Inflammatory macrophage treated with lipopolysaccharide for 4 hours (primary cell): Measurements from ENCODE around the gene KRTAP12-2.
"Not testable (repeated sequence)": the region's sequence is repeated elsewhere in the genome, so short reads cannot be mapped to it uniquely, and the experiment has no call there.

Experiments used
- DNase-seq: peaks from one replicate; pipeline ENCODE4 v3.0.0-alpha.2; 2020

The KRTAP12-2 gene

DNA sequence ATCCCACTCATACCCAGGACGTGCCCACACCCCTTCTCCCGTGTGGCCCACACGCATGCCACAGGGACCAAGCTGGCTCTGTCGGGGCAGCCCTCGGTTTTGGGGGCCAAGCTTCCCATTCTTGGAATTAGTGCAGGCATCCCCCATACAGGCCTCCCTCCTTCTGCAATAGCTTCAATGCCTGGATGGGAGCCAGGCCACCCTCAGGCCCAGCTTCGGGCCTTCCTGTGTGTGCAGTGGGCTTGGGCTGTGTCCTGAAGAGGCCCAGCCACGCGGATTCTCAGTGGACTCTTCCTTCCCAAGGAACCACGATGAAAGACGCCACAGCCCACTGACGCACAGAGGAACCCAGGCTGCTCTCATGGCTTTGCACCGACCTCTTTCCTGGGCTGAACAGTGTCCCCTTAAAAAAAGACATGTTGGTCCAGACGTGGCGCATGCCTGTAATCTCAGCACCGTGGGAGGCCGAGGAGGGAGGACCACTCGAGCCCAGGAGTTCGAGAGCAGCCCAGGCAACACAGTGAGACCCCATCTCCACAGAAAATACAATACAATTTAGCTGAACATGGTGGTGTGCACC, 17.1 kb downstream of the KRTAP12-2 start:
- no peak for DNase-seq

DNA sequence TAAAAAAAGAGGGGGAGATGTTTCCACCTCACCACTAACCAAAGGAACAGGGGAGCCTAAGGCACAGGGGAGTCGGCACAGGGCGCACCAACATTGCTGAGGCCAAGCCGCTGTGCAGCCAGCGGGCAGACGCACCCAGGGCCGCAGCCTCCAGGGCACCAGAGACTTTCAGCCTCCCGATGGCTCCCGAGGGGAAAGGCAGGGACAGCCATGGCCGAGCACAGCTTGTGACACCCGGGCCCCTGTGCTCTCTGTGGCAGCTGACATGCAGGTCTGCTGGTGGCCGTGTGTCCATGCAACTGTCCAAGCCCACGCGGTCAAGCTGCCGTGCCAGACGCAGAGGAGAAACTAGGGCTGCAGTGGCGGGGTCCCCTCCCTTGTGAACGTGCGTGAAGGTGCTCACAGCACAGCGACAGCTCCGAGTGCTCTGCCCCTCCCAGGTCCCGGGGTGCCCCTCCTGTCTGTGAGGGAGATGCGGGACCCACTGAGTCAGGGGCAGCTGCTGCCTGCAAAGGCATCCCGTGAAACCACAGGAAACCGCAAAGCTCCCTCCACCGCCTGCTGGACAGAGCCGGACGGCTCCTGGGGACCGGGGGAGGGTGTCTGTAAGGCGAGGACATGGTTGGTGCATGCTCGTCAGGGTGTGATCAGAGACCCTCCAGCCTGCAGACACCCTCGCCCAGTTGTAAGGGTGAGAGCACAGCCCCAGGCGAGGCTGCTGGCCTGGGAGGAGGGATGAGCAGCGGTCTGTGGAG, 18.0 kb downstream of the KRTAP12-2 start:
- no peak for DNase-seq

DNA sequence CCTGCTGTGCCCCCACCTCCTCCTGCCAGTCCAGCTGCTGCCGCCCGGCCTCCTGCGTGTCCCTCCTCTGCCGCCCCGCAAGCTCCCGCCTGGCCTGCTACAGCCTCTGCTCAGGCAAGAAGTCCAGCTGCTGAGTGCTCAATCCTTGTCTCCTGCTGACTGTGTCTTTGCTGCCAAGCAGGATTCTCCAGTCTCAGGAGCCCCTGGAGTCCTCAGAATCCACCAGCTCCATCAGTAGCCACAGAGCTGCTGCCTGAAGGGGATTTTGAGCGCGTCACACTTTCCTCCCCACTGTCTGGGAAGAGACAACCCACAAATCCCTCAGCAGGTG, 19.5 kb downstream of the KRTAP12-2 start:
- DNase-seq: no peak

DNA sequence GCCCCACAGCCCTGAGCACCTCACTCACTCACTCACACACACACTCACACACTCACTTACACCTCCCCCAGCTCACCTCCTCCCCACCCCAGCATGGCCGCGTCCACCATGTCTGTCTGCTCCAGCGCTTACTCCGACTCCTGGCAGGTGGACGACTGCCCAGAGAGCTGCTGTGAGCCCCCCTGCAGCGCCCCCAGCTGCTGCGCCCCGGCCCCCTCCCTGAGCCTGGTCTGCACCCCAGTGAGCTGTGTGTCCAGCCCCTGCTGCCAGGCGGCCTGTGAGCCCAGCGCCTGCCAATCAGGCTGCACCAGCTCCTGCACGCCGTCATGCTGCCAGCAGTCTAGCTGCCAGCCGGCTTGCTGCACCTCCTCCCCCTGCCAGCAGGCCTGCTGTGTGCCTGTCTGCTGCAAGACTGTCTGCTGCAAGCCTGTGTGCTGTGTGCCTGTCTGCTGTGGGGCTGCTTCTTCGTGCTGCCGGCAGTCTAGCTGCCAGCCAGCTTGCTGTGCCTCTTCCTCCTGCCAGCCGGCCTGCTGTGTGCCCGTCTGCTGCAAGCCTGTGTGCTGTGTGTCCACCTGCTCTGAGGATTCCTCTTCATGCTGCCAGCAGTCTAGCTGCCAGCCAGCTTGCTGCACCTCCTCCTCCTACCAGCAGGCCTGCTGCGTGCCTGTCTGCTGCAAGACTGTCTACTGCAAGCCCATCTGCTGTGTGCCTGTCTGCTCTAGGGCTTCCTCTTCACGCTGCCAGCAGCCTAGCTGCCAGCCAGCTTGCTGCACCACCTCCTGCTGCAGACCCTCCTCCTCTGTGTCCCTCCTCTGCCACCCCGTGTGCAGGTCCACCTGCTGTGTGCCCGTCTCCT, 20.1 kb downstream of the KRTAP12-2 start, which contains the start of gene KRTAP10-11:
Gene KRTAP10-11, plus strand, starts transcription at position 49 of the 856 bp plus-strand sequence. Its CDS starts 45 bp downstream, at position 94.
- DNase-seq: not testable (repeated sequence)

DNA sequence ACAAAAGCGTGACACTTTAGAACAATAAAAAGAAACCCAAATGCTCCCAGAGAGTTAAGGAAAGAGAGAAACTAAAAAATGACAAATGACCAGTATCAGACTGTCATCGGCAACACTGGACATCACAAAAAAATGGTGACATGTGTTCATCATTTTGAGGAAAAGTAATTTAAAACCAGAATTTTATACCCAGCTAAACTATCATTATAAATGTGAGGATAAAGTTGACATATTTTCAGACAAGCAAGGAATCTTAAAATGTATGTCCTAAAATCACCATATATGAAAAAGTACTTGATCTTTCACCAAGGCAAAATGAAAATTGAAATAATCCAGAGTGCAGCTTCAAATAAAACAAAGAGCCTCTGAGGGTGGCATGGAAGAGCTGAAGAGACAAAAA, 21.8 kb downstream of the KRTAP12-2 start:
- DNase-seq: no peak

DNA sequence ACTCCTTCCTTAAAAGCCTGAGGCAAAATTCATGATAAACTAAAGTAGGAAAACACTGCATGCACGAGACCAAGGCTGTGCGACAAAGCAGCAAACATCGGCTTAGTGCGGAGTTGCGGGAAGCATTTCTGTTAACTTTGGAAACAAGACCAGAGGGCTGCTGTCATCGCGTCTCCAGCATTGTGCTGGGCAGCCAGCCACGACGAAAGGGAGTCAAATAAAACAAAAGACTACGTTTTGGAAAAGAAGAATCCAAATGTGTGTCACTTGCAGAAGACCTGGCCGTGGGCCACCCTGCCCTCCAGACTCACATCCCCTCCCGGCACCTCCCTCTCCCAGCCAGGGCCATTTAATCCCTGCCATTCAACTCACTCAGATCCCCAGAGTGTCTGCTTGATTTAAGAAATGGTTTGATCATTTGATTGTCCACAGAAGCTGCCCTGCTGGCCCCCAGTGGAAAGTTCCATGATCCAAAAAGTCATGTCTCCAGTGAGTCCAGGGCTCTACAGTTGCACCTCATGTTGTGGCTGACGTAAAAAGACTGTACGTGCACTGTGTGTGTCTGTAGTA, 22.9 kb downstream of the KRTAP12-2 start:
- DNase-seq: no peak

DNA sequence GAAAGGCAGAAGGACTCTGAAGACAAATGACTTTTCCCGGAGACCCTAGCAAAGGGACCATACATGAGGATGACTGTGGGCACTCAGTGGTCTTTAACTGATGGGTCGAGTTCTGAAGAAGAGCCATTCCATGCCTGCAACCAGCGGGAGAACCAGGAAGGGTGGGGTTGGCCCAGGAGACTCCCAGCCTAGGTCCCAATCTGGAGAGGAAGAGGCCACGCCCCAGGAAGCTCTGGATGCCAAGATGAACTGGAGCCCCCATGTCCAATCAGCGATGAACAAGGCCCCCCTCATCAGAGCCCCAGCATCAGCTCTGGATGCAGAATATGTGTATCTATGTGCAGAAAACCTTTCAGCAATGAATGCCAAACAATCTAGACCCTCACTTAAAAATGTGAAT, 26.0 kb downstream of the KRTAP12-2 start:
- no peak for DNase-seq

DNA sequence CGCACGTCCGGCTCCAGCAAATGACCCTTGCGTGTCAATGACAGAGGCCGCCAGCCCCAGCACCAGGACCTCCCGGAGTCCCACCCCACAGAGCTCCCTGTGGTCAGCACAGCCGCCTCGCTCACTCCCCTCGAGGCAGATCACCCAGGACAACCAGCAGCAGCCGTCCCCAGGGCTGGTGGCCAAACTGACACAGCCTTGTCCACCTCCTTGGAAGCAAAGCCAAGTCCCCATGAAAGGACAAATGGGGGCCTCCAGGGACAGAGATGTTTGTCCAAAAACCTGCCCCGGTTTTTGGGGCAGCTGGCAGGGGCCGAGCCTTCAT, 27.4 kb downstream of the KRTAP12-2 start:
- DNase-seq: no peak

DNA sequence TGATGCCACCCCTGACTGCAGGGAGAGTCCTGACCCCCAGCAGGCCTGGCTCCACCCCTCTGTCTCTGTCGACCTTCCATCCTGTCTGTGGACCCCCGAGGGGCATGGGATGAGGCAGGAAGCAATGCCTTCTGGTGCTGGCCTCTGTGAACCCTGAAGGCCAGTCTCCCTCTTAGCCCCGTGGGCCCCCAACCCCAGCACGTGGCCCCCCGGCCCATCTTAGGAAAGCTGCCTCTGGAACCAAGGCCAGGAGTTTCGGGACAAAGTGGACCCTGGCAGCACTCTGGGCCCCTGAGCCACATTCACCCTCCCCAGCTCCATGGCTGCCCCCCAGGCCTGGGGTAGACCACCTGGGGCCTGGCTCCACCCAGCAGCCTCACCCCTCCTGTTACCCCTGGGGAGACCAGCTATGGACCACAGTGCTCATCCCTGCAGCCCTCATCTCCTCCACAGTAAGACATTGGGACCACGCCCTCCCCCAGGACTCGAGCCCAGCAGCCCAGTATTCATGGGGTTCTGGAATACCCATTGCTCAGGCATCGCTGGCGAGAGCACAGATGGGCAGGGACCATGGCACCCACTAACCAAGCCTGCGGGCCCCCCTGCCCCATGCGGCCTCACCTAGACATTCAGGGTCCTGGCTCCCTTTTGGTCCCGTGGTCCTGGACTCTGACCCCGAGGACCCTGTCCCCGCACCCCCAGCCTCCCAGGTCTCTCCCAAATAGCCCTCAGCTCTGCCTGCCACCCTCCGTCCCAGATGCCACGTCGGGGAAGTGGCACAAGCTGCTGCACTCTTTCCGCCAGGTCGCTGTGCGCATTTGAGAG, 28.0 kb downstream of the KRTAP12-2 start:
- DNase-seq: not testable (repeated sequence)

DNA sequence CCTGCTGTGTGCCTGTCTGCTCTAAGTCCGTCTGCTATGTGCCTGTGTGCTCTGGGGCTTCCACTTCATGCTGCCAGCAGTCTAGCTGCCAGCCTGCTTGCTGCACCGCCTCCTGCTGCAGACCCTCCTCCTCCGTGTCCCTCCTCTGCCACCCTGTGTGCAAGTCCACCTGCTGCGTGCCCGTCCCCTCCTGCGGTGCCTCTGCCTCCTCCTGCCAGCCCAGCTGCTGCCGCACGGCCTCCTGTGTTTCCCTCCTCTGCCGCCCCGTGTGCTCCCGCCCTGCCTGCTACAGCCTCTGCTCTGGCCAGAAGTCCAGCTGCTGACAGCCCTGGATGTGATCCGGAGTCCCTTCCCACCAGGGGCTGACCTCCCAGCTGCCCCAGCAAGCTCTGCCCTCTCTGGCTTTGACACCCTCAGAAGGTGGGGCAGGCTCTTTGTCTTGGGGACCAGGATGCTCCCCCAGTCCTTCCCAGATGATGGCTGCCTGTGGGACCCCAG, 28.8 kb downstream of the KRTAP12-2 start:
- DNase-seq: not testable (repeated sequence)

DNA sequence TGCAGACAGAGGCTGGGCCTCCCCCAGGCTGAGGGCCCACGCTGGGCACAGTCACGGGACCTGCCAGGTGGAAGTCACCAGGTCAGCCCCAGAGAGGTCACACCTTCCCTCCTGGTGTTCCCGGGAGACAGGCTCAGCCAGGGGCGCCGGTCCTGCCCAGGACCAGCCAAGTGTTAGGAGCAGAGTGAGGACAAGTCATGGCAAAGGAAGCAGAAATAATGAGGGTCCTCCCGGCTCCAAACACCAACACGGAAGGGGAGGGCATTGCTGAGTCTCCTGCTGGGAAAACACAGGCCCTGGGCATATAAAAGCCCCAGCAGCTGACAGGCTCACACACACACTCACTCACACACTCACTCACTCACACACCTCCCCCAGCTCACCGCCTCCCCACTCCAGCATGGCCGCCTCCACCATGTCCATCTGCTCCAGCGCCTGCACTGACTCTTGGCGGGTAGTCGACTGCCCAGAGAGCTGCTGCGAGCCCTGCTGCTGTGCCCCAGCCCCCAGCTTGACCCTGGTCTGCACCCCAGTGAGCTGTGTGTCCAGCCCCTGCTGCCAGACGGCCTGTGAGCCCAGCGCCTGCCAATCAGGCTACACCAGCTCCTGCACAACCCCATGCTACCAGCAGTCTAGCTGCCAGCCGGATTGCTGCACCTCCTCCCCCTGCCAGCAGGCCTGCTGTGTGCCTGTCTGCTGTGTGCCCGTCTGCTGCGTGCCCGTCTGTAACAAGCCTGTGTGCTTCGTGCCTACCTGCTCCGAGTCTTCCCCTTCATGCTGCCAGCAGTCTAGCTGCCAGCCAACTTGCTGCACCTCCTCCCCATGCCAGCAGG, 29.5 kb downstream of the KRTAP12-2 start, which contains the start of gene KRTAP10-10:
Gene KRTAP10-10, plus strand, starts transcription at position 339 of the 833 bp plus-strand sequence. Its CDS starts 62 bp downstream, at position 401.
- no peak for DNase-seq

DNA sequence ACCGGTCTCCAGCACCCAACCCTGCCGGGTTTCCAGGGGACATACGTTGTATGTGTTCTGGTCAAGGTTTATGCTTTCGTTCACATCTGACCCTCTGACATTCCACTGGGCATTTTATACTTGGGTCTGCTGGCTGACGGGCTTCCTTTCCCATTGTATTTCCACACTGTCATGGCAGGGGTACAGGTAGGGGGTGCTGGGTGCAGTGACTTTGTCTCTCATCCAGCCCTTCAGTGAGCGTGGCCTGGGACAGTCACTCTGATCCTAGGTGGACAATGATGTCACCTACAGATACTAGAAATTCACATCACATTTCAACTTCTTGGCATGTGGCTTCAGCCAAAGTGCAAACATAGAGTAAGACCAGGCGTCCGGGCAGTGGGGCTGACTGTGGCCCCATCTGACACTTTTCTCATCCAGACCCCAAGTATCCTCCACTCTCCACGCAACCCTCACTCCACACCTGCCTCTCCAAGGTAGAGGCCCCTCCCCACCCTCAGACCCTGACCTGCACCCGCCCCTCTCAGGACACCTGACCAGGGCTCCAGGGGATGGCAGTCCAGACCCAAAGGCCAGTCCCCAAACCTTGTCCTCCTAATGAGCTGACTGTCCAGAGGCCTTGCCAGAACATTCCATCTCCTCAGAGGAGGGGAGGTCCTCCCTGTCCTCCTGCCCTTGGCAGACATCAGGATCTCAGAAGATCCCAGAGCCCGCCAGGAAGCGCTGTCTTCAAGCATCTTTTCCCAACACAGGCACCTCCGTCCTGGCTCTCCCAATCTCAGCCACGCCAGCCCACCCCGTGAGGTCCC, 30.3 kb downstream of the KRTAP12-2 start:
- no peak for DNase-seq

DNA sequence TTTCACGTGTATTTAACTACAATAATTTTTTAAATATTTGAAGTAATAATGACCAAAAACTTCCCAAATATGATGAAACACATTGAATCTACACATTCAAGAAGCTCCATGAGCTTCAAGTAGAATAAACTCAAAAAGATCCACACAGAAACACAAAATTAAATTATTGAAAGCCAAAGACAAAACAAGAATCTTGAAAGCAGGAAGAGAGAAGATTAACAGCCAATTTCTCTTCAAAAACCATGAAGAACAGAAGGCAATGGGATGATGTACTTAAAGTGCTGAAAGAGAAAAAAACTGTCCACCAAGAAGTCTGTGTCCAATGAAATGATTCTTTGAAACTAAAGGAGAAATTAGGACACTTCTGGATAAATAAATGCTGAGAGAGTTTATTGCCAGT, 34.7 kb downstream of the KRTAP12-2 start:
- DNase-seq: no peak

DNA sequence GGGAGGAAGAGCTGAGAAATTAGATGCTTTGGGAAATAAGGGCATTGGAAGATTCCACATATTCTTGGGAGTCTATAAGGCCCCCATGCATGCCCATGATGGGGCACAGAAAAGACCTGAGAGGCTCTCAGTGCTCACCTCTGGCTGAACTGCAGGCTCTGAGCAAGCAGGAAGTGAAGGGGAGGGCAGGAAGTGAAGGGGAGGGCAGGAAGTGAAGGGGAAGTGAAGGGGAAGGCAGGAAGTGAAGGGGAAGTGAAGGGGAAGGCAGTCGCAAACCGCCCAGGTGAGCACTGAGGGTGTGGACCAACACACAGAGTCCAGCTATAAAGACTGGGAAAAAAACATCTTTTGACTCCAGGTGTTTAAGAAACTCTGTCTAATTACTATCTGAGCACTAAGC, 36.3 kb downstream of the KRTAP12-2 start:
- no peak for DNase-seq

DNA sequence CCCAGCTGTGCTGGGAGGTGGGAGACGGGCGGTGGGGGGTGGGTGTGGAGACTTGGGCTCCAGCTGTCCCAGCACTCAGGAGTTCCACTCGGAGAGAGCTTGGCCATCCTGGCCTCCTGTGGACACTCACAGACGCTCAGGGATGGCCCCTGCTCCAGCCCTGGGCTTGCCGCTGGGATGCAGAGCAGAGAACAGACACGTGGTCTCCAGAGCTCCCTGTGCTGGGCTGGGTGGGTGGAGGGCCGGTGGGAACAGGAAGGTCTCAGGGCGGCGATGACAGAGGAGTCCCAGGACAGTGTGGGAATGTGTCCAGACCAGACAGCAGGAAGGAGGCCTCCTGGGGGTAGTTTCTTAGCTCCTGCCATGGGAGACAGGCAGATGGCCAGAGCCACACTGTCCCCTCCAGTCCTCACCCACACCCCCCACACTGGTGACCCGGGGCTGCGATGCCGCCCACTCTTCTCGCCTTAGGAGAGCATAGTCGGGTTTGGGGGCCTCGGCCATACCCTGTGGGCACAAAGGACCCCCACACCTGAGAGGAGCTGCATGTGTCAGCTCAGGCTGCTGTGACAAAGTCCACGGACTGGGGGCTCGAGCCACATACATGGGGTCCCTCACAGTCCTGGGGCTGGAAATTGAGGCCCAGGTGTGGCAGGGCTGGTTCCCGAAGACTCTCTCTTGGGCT, 37.9 kb downstream of the KRTAP12-2 start:
- DNase-seq: no peak

DNA sequence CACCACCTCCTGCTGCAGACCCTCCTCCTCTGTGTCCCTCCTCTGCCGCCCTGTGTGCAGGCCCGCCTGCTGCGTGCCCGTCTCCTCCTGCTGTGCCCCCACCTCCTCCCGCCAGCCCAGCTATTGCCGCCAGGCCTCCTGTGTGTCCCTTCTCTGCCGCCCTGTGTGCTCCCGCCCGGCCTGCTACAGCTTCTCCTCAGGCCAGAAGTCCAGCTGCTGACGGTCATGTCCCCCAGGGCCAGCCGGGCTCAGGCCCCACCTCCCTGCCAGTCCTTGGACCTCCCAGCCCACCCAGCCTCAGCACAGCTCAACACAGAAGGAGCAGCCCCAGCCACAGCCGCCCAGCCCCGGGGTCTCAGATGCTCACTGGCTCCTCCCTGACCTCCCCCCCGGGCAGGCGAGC, 38.9 kb downstream of the KRTAP12-2 start:
- not testable (repeated sequence) for DNase-seq

DNA sequence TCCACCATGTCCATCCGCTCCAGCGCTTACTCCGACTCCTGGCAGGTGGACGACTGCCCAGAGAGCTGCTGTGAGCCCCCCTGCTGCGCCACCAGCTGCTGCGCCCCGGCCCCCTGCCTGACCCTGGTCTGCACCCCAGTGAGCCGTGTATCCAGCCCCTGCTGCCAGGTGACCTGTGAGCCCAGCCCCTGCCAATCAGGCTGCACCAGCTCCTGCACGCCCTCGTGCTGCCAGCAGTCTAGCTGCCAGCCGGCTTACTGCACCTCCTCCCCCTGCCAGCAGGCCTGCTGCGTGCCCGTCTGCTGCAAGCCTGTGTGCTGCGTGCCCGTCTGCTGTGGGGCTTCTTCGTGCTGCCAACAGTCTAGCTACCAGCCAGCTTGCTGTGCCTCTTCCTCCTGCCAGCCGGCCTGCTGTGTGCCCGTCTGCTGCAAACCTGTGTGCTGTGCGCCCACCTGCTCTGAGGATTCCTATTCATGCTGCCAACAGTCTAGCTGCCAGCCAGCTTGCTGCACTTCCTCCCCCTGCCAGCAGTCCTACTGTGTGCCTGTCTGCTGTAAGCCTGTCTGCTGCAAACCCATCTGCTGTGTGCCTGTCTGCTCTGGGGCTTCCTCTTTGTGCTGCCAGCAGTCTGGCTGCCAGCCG, 39.4 kb downstream of the KRTAP12-2 start:
- DNase-seq: not testable (repeated sequence)

DNA sequence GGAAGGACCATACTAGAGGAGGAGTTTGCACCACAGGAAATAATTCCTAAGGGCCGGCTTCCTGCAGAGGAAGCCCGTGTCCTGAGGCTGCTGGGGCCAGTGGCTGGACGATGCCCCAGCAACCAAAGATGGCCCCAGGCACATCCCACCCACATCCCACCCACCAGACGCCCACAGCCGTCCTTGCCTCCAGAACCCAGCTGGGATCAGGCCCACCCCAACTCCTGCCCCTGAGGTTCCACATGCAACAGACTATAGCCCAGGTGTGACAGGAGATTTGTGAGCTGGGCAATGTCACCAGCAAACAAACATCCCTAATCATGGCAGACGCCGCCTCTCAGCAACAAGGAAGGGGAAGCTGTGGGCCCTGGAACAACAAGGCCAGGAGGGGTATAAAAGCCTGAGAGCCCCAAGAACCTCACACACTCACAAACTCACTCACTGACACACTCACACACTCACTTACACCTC, 40.0 kb downstream of the KRTAP12-2 start, which contains the start of gene KRTAP10-9:
Gene KRTAP10-9, plus strand, starts transcription at position 421 of the 471 bp plus-strand sequence. CDS start 79 bp downstream, outside the sequence.
- DNase-seq: no peak

DNA sequence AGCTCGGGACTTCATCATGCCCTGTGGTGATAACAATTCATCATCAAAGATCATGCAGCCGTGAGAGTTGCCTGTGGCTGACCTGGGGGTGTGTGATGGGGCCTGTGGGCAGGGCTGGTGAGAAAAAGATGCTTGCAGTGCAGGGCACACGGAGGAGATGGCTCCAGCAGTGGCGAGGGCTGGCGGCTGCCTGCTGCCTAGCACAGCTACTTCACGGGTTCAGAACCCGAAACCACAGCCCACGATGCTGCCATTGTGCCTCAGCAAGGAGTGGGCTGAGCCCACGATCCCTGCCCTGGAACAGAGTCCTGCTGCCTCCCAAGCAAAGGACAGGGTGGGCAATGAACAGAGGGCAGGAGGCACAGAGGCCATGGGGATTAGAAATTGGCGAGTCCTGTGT, 40.5 kb downstream of the KRTAP12-2 start:
- no peak for DNase-seq
